PFSK-1 (cell line): ENCODE data around the gene KRTCAP2.

Experiments used
- FOXP2 ChIP-seq: optimal IDR thresholded peaks from 2 replicates; pipeline ENCODE3; 2011; ENCODE audit warnings: borderline replicate concordance, control low read depth, inconsistent platforms; ENCODE audit not compliant: insufficient read depth; ENCODE audit errors: extremely low read length, extremely low read depth
- POLR2AphosphoS5 ChIP-seq: IDR thresholded peaks from 2 replicates; pipeline ENCODE4 v1.6.1; 2012; ENCODE audit warnings: low read depth, mild to moderate bottlenecking, control low read depth, low read length, moderate library complexity
- SIN3A ChIP-seq: IDR thresholded peaks from 2 replicates; pipeline ENCODE4 v1.6.1; 2012; ENCODE audit warnings: mild to moderate bottlenecking, low read length, moderate library complexity, borderline replicate concordance; ENCODE audit not compliant: insufficient read depth
- TAF1 ChIP-seq: IDR thresholded peaks from 2 replicates; pipeline ENCODE4 v1.6.1; 2012; ENCODE audit warnings: low read length, control low read depth, borderline replicate concordance; ENCODE audit not compliant: insufficient read depth
- TF ChIP-seq, protein P1 (sequence below), 2 experiments: IDR thresholded peaks; 2 replicates each; pipeline versions ENCODE4 v1.6.1 to v1.8.0; 2011 to 2012; ENCODE audit warnings: low read depth in 2 of 2, low read length in 2 of 2, control low read depth in 1 of 2, inconsistent platforms in 1 of 2, mild to moderate bottlenecking in 1 of 2, moderate library complexity in 1 of 2; ENCODE audit not compliant: insufficient read depth in 1 of 2

The KRTCAP2 gene

DNA sequence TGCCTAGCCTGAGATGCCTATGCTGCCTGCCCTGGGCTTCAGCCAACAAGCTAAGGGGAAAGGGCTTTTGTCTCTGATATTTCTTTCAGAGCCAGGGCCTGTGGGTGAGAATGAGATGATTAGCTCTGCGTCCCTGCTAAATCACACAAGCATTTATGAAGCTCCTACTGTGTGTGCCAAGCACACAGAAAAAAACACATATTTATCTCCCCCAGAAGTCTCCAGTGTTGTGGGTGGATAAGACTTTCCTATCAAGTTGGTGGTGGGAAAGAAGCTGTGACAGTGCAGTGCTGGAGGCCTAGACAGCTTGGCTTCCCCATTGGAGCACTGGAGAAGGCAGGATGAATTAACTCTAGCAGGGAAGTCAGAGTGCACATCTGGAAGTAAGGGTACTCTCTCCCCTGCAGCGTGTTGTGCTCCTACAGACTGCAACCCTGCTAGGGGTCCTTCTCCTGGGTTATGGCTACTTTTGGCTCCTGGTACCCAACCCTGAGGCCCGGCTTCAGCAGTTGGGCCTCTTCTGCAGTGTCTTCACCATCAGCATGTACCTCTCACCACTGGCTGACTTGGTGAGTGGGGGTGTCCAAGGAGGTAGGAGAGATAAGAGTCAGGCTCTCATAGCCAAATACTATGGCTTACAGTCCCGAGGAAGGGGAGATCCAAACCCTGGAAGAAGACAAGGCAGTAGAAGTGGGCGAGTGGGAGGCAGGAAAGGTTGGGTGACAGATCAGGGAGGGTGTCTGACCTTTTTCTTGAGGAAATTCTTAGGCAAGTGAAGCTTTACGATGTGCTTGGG lies 35.8 kb downstream of the KRTCAP2 start:
- TF ChIP-seq POLR2AphosphoS5, result peak; percentile 46; the same call in 1 of the 2 replicates
- no peak for TF ChIP-seq TAF1

DNA sequence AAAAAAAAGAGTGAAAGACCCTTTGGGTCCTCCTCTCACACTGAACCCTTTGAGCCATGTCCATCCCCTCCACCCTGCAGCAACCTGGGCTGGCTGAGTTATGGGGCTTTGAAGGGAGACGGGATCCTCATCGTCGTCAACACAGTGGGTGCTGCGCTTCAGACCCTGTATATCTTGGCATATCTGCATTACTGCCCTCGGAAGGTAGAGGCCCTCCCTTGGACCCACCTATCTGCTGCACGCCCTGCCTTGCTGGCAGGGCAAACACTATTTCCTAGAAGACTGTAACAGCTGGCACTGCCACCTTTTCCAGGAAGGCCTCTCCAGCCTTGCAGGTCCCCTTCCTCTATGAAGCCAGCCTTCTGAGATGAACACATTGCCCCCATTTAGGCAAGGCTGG lies 36.4 kb downstream of the KRTCAP2 start:
- TF ChIP-seq SIN3A, result no peak
- TF ChIP-seq, protein P1, sequence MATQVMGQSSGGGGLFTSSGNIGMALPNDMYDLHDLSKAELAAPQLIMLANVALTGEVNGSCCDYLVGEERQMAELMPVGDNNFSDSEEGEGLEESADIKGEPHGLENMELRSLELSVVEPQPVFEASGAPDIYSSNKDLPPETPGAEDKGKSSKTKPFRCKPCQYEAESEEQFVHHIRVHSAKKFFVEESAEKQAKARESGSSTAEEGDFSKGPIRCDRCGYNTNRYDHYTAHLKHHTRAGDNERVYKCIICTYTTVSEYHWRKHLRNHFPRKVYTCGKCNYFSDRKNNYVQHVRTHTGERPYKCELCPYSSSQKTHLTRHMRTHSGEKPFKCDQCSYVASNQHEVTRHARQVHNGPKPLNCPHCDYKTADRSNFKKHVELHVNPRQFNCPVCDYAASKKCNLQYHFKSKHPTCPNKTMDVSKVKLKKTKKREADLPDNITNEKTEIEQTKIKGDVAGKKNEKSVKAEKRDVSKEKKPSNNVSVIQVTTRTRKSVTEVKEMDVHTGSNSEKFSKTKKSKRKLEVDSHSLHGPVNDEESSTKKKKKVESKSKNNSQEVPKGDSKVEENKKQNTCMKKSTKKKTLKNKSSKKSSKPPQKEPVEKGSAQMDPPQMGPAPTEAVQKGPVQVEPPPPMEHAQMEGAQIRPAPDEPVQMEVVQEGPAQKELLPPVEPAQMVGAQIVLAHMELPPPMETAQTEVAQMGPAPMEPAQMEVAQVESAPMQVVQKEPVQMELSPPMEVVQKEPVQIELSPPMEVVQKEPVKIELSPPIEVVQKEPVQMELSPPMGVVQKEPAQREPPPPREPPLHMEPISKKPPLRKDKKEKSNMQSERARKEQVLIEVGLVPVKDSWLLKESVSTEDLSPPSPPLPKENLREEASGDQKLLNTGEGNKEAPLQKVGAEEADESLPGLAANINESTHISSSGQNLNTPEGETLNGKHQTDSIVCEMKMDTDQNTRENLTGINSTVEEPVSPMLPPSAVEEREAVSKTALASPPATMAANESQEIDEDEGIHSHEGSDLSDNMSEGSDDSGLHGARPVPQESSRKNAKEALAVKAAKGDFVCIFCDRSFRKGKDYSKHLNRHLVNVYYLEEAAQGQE (IDR thresholded peaks at IDR 0.05; ENCODE audit: insufficient read depth in 1 of 2, low read depth in 2 of 2, low read length in 2 of 2), result no peak
- TF ChIP-seq TAF1, result no peak
- no peak for TF ChIP-seq FOXP2
- TF ChIP-seq POLR2AphosphoS5, result no peak

DNA sequence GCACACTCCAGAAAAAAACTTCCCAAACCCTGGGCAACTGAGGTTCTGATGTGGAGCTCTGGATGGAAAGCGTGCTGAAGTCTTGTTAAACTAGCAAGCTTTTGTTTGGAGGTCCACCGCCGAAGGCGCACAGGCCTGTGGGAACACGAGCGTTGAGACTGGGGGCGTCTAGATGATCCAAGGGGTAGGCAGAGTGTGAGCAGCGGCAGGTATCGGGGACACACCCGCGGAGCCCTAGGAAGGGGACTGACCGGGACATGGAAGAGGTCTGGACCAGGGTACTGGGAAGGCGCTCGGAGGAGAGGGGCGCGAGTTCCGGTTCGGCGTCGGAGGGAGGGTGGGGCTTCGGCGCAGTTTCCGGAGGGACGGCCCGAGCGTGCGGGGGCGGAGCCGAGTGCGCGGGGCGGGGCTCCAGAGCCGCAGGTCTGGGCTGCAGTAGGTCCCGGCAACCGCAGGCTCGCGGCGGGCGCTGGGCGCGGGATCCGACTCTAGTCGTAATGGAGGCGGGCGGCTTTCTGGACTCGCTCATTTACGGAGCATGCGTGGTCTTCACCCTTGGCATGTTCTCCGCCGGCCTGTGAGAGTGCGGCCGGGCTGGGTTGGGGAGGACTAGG lies 37.6 kb downstream of the KRTCAP2 start, which contains the start of gene SLC50A1:
TSS of gene SLC50A1 (plus strand) at position 438 of the 614 bp plus-strand sequence. CDS start at position 498, 60 bp downstream.
- TF ChIP-seq, protein P1 (IDR thresholded peaks at IDR 0.05; ENCODE audit: insufficient read depth in 1 of 2, low read depth in 2 of 2, low read length in 2 of 2), result 0 out of 4 replicates have a peak, but pooled peaks of 1 of the 2 experiments have one; percentile 19
- TF ChIP-seq SIN3A, result no peak
- peak; percentile 97 for TF ChIP-seq POLR2AphosphoS5
- TF ChIP-seq FOXP2, result no peak
- TF ChIP-seq TAF1, result peak; percentile 89

DNA sequence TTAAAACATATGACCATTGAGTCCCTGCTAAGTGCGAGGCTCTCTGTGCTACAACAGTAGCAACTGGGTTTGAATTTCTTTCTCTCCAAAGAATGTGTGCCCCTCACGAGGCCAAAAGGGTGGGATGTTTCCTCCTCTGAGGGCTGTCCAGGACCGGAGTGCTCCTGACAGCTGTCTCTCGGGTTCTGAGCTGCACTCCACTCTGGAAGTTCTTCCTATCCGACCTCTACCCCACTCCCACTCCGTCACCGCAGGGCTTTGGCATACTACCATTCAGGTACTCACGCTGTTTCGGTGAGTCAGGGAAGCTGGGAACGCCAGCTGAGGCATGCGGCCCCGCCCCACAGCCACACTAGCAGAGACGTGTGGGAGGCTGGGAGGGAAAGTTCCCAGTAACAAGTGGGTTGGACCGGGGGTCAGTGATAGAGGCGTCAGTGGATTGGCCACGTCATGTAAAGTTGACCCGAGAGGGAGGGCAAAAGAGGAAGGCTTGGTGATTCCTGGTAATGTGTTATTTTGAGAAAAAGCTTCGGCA lies 38.2 kb downstream of the KRTCAP2 start:
- TF ChIP-seq SIN3A, result peak; percentile 99
- TF ChIP-seq TAF1, result no peak
- no peak for TF ChIP-seq FOXP2
- no peak for TF ChIP-seq POLR2AphosphoS5
- TF ChIP-seq, protein P1 (IDR thresholded peaks at IDR 0.05; ENCODE audit: insufficient read depth in 1 of 2, low read depth in 2 of 2, low read length in 2 of 2), result no peak

DNA sequence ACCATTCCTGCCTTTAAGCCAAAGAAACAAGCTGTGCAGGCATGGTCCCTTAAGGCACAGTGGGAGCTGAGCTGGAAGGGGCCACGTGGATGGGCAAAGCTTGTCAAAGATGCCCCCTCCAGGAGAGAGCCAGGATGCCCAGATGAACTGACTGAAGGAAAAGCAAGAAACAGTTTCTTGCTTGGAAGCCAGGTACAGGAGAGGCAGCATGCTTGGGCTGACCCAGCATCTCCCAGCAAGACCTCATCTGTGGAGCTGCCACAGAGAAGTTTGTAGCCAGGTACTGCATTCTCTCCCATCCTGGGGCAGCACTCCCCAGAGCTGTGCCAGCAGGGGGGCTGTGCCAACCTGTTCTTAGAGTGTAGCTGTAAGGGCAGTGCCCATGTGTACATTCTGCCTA lies 38.8 kb downstream of the KRTCAP2 start:
- TF ChIP-seq SIN3A (no peak), TAF1 (no peak), POLR2AphosphoS5 (no peak), FOXP2 (no peak)
- TF ChIP-seq, protein P1 (IDR thresholded peaks at IDR 0.05; ENCODE audit: insufficient read depth in 1 of 2, low read depth in 2 of 2, low read length in 2 of 2), result no peak
